Mesenchymal stem cell (in vitro differentiated cells and primary cell): Measurements from ENCODE around the gene DCTN1.
A peak's percentile ranks its signal among the peaks of the same experiment; 100 is the strongest.

Source experiments
- DNase-seq: peaks from one replicate; pipeline ENCODE4 v3.0.0-alpha.2; 2013
- H2AFZ ChIP-seq: one replicate; pipeline ENCODE4 v1.6.1; 2013; ENCODE audit warnings: low read depth, mild to moderate bottlenecking, control low read depth, inconsistent platforms, low read length, moderate library complexity
- H2AK5ac ChIP-seq: 2 replicates; pipeline ENCODE4 v1.6.1; 2013; ENCODE audit warnings: low read length, moderate library complexity, mild to moderate bottlenecking, inconsistent platforms; ENCODE audit not compliant: severe bottlenecking
- H2BK120ac ChIP-seq: one replicate; pipeline ENCODE4 v1.6.1; 2013; ENCODE audit warnings: low read depth, mild to moderate bottlenecking, inconsistent platforms, low read length, moderate library complexity
- H2BK12ac ChIP-seq, 2 experiments: one replicate each; pipeline ENCODE4 v1.6.1; 2013; ENCODE audit warnings: inconsistent platforms in 2 of 2, low read length in 2 of 2, mild to moderate bottlenecking in 2 of 2, moderate library complexity in 2 of 2, control low read depth in 1 of 2
- H2BK15ac ChIP-seq: one replicate; pipeline ENCODE4 v1.6.1; 2013; ENCODE audit warnings: mild to moderate bottlenecking, low read depth, inconsistent platforms; ENCODE audit not compliant: poor library complexity, severe bottlenecking
- H2BK5ac ChIP-seq: 2 replicates; pipeline ENCODE4 v1.6.1; 2013; ENCODE audit warnings: low read depth, mild to moderate bottlenecking, low read length, control low read depth, inconsistent platforms; ENCODE audit not compliant: poor library complexity, severe bottlenecking
- H3K14ac ChIP-seq, 2 experiments: one replicate each; pipeline ENCODE4 v1.6.1; 2013; ENCODE audit warnings: inconsistent platforms in 2 of 2, low read length in 2 of 2, control low read depth in 1 of 2, mild to moderate bottlenecking in 1 of 2, moderate library complexity in 1 of 2
- H3K18ac ChIP-seq, 2 experiments: one replicate each; pipeline ENCODE4 v1.6.1; 2013; ENCODE audit warnings: inconsistent platforms in 2 of 2, low read length in 2 of 2, control low read depth in 1 of 2, low read depth in 1 of 2, mild to moderate bottlenecking in 1 of 2
- H3K23ac ChIP-seq, 2 experiments: one replicate each; pipeline ENCODE4 v1.6.1; 2013; ENCODE audit warnings: inconsistent platforms in 2 of 2, low read length in 2 of 2, mild to moderate bottlenecking in 2 of 2, moderate library complexity in 2 of 2, control low read depth in 1 of 2
- H3K27ac ChIP-seq: 2 replicates; pipeline ENCODE4 v1.5.1; 2013; ENCODE audit warnings: mild to moderate bottlenecking, moderate library complexity, low read length, control low read depth, inconsistent platforms; ENCODE audit not compliant: poor library complexity, severe bottlenecking
- H3K27me3 ChIP-seq, 2 experiments: 2 replicates each; pipeline versions ENCODE4 v1.6.1 to v1.7.0; 2013; ENCODE audit warnings: low read length in 2 of 2, mild to moderate bottlenecking in 2 of 2, moderate library complexity in 2 of 2, control low read depth in 1 of 2, inconsistent platforms in 1 of 2; ENCODE audit not compliant: control insufficient read depth in 1 of 2, insufficient read depth in 1 of 2
- H3K36me3 ChIP-seq, 2 experiments: 2 replicates each; pipeline versions ENCODE4 v1.6.1 to v1.7.0; 2013; ENCODE audit warnings: low read length in 2 of 2, control low read depth in 1 of 2, inconsistent platforms in 1 of 2, low read depth in 1 of 2, mild to moderate bottlenecking in 1 of 2; ENCODE audit not compliant: insufficient read depth in 2 of 2, control insufficient read depth in 1 of 2
- H3K4ac ChIP-seq, 2 experiments: one replicate each; pipeline ENCODE4 v1.6.1; 2013; ENCODE audit warnings: inconsistent platforms in 2 of 2, low read length in 2 of 2, mild to moderate bottlenecking in 2 of 2, moderate library complexity in 2 of 2, control low read depth in 1 of 2, low read depth in 1 of 2
- H3K4me1 ChIP-seq: 2 replicates; pipeline ENCODE4 v1.6.1; 2013; ENCODE audit warnings: low read depth, low read length, control low read depth; ENCODE audit not compliant: control insufficient read depth, insufficient read depth
- H3K4me2 ChIP-seq: 2 replicates; pipeline ENCODE4 v1.6.1; 2013; ENCODE audit warnings: low read length, mild to moderate bottlenecking, inconsistent platforms; ENCODE audit not compliant: poor library complexity, severe bottlenecking
- H3K4me3 ChIP-seq, 2 experiments: 2 replicates each; pipeline versions ENCODE4 v1.5.1 to v1.7.0; 2013; ENCODE audit warnings: low read length in 2 of 2, mild to moderate bottlenecking in 2 of 2, control low read depth in 1 of 2, low read depth in 1 of 2; ENCODE audit not compliant: insufficient read depth in 1 of 2
- H3K79me1 ChIP-seq: replicated peaks from 2 replicates; pipeline ENCODE4 v1.6.1; 2013; ENCODE audit warnings: mild to moderate bottlenecking, control low read depth, low read length, inconsistent platforms; ENCODE audit not compliant: poor library complexity, severe bottlenecking
- H3K9ac ChIP-seq: 2 replicates; pipeline ENCODE4 v1.7.0; 2013; ENCODE audit warnings: mild to moderate bottlenecking, low read length, moderate library complexity
- H3K9me3 ChIP-seq: 2 replicates; pipeline ENCODE4 v1.7.0; 2013; ENCODE audit warnings: mild to moderate bottlenecking, low read length; ENCODE audit not compliant: control insufficient read depth
- H4K8ac ChIP-seq: one replicate; pipeline ENCODE4 v1.6.1; 2013; ENCODE audit warnings: inconsistent platforms, mild to moderate bottlenecking, low read length, moderate library complexity
- H4K91ac ChIP-seq: one replicate; pipeline ENCODE4 v1.6.1; 2013; ENCODE audit warnings: mild to moderate bottlenecking, low read length, inconsistent platforms
- WGBS: methylation state at CpG from one replicate; pipeline ENCODE4 v1.1.7; 2013; ENCODE audit warnings: mixed read lengths; 5-methylcytosine and 5-hydroxymethylcytosine counted together

The DCTN1 gene

GRCh38 chr2:74367789-74368188, 12.3 kb downstream of the DCTN1 start:
- Histone ChIP-seq H3K27me3 (no peaks in the 10 kb centered on the region), H2BK120ac (no peak overlapping the region), H3K23ac (no peak overlapping the region), H4K91ac (no peak overlapping the region), H3K14ac (no peak overlapping the region), H3K9me3 (no peaks in the 10 kb centered on the region), H2AK5ac (no peak overlapping the region), H2AFZ (no peak overlapping the region), H3K4me3 (no peak overlapping the region), H3K79me1 (peaks cover 25% of the 10 kb centered on the region), H2BK5ac (no peak overlapping the region), H3K4ac (no peak overlapping the region), H3K4me2 (no peak overlapping the region), H3K9ac (no peak overlapping the region), H4K8ac (no peak overlapping the region), H2BK12ac (no peak overlapping the region), H3K18ac (no peak overlapping the region), H3K36me3 (peaks cover 86 to 97% of the 10 kb centered on the region in 2 experiments), H2BK15ac (no peak overlapping the region), H3K27ac (no peak overlapping the region), H3K4me1 (no peaks in the 10 kb centered on the region)
- whole genome bisulfite sequencing, result 99% methylated on average over 7 of the region's 7 CpGs
- DNase-seq, result no peak

- Histone ChIP-seq H3K23ac (no peak overlapping the region), H3K9me3 (no peaks in the 10 kb centered on the region), H2BK120ac (no peak overlapping the region), H3K4ac (no peak overlapping the region), H2AK5ac (no peak overlapping the region), H4K8ac (no peak overlapping the region), H3K27ac (no peak overlapping the region), H3K9ac (no peak overlapping the region), H3K4me2 (no peak overlapping the region), H3K4me3 (no peak overlapping the region), H3K27me3 (no peaks in the 10 kb centered on the region), H3K4me1 (peaks cover 4% of the 10 kb centered on the region), H3K14ac (no peak overlapping the region), H4K91ac (no peak overlapping the region), H2BK15ac (no peak overlapping the region), H3K36me3 (peaks cover 94 to 100% of the 10 kb centered on the region in 2 experiments), H2BK12ac (no peak overlapping the region), H2AFZ (no peak overlapping the region), H3K79me1 (peaks cover 11% of the 10 kb centered on the region), H2BK5ac (no peak overlapping the region), H3K18ac (no peak overlapping the region)
- DNase-seq, result no peak
- WGBS, result 100% methylated on average over 3 of the region's 3 CpGs
These were observed 14.1 kb downstream of the DCTN1 start for GRCh38 chr2:74366036-74366435.

GRCh38 chr2:74364533-74365505, 15.3 kb downstream of the DCTN1 start:
- no peak overlapping the region for H3K27ac ChIP-seq
- H3K27me3 ChIP-seq, result no peaks in the 10 kb centered on the region
- no peak overlapping the region for H4K8ac ChIP-seq
- no peak overlapping the region for H2AK5ac ChIP-seq
- H2AFZ ChIP-seq, result no peak overlapping the region
- no peak overlapping the region for H3K23ac ChIP-seq
- H4K91ac ChIP-seq, result no peak overlapping the region
- H3K4me1 ChIP-seq, result peaks cover 5% of the 10 kb centered on the region
- 94% methylated on average over 8 of the region's 8 CpGs for WGBS
- no peaks in the 10 kb centered on the region for H3K9me3 ChIP-seq
- peaks cover 87 to 100% of the 10 kb centered on the region in 2 experiments for H3K36me3 ChIP-seq
- H3K4me2 ChIP-seq, result no peak overlapping the region
- H3K4ac ChIP-seq, result no peak overlapping the region
- H2BK120ac ChIP-seq, result no peak overlapping the region
- H3K9ac ChIP-seq, result peak overlapping the region; percentile 1
- no peak overlapping the region for H2BK15ac ChIP-seq
- H3K79me1 ChIP-seq, result peaks cover 5% of the 10 kb centered on the region
- no peak overlapping the region for H2BK5ac ChIP-seq
- H3K14ac ChIP-seq, result no peak overlapping the region
- no peak overlapping the region for H3K18ac ChIP-seq
- no peak overlapping the region for H2BK12ac ChIP-seq
- no peak for DNase-seq
- H3K4me3 ChIP-seq, result no peak overlapping the region

- 94% methylated on average over 11 of the region's 11 CpGs for WGBS
- Histone ChIP-seq H2AK5ac (no peak overlapping the region), H3K18ac (no peak overlapping the region), H2BK5ac (no peak overlapping the region), H2BK120ac (no peak overlapping the region), H3K27me3 (no peaks in the 10 kb centered on the region), H3K9me3 (no peaks in the 10 kb centered on the region), H3K4me2 (no peak overlapping the region), H3K9ac (no peak overlapping the region), H3K14ac (no peak overlapping the region), H4K8ac (no peak overlapping the region), H2BK12ac (no peak overlapping the region), H3K27ac (no peak overlapping the region), H3K4ac (no peak overlapping the region), H3K23ac (no peak overlapping the region), H2BK15ac (no peak overlapping the region), H3K36me3 (peaks cover 73 to 95% of the 10 kb centered on the region in 2 experiments), H2AFZ (no peak overlapping the region), H3K79me1 (peaks cover 1% of the 10 kb centered on the region), H3K4me1 (peaks cover 5% of the 10 kb centered on the region), H3K4me3 (no peak overlapping the region), H4K91ac (no peak overlapping the region)
- DNase-seq, result no peak
These were observed 18.8 kb downstream of the DCTN1 start for GRCh38 chr2:74361327-74361726.
